ENCODE data around the gene ZFYVE16.

Gene ZFYVE16

GRCh38 chr5:80474929-80475328, 67.1 kb downstream of the ZFYVE16 start:
- TF ChIP-seq CTCF (conservative IDR thresholded peaks at IDR 0.05; ENCODE audit: low read depth, low read length) = no peak
- DNase-seq (ENCODE audit: low read depth) = no peak
- no peak overlapping the region for H3K4me3 ChIP-seq (ENCODE audit: low read length)

- DNase-seq (ENCODE audit: low read depth) = no peak
- no peak for TF ChIP-seq CTCF (conservative IDR thresholded peaks at IDR 0.05; ENCODE audit: low read depth, low read length)
- H3K4me3 ChIP-seq (ENCODE audit: low read length) = no peak overlapping the region
These were observed 71.8 kb downstream of the ZFYVE16 start for GRCh38 chr5:80479713-80480112.

- no peak for DNase-seq (ENCODE audit: low read depth)
- TF ChIP-seq CTCF (conservative IDR thresholded peaks at IDR 0.05; ENCODE audit: low read depth, low read length) = no peak
- no peak overlapping the region for H3K4me3 ChIP-seq (ENCODE audit: low read length)
These were observed 72.5 kb downstream of the ZFYVE16 start for GRCh38 chr5:80480354-80480753.

- peak; percentile 14 for DNase-seq (ENCODE audit: low read depth)
- peak; percentile 93 for TF ChIP-seq CTCF (conservative IDR thresholded peaks at IDR 0.05; ENCODE audit: low read depth, low read length)
- no peak overlapping the region for H3K4me3 ChIP-seq (ENCODE audit: low read length)
These were observed 73.4 kb downstream of the ZFYVE16 start for GRCh38 chr5:80481019-80481893.

GRCh38 chr5:80482578-80482977, 74.7 kb downstream of the ZFYVE16 start:
- no peak overlapping the region for H3K4me3 ChIP-seq (ENCODE audit: low read length)
- no peak for TF ChIP-seq CTCF (conservative IDR thresholded peaks at IDR 0.05; ENCODE audit: low read depth, low read length)
- no peak for DNase-seq (ENCODE audit: low read depth)

- H3K4me3 ChIP-seq (ENCODE audit: low read length) = no peak overlapping the region
- TF ChIP-seq CTCF (conservative IDR thresholded peaks at IDR 0.05; ENCODE audit: low read depth, low read length) = no peak
- DNase-seq (ENCODE audit: low read depth) = no peak
These were observed 75.9 kb downstream of the ZFYVE16 start for GRCh38 chr5:80483636-80484232.

- no peak for TF ChIP-seq CTCF (conservative IDR thresholded peaks at IDR 0.05; ENCODE audit: low read depth, low read length)
- peak overlapping the region; percentile 80 for H3K4me3 ChIP-seq (ENCODE audit: low read length)
- DNase-seq (ENCODE audit: low read depth) = no peak
These were observed 79.6 kb downstream of the ZFYVE16 start for GRCh38 chr5:80487444-80487828.

Measured in retinal pigment epithelial cell (primary cell).